ENCODE data around the gene DACH1. TPM values are rescaled to one million over a fixed set of nuclear protein-coding genes. Genes with fewer than 3 reads are reported as not detected.

DACH1 gene
- total RNA-seq, 8 experiments from 2014 or later, result 0.20 to 74.1 (median 38.8) TPM

DNA sequence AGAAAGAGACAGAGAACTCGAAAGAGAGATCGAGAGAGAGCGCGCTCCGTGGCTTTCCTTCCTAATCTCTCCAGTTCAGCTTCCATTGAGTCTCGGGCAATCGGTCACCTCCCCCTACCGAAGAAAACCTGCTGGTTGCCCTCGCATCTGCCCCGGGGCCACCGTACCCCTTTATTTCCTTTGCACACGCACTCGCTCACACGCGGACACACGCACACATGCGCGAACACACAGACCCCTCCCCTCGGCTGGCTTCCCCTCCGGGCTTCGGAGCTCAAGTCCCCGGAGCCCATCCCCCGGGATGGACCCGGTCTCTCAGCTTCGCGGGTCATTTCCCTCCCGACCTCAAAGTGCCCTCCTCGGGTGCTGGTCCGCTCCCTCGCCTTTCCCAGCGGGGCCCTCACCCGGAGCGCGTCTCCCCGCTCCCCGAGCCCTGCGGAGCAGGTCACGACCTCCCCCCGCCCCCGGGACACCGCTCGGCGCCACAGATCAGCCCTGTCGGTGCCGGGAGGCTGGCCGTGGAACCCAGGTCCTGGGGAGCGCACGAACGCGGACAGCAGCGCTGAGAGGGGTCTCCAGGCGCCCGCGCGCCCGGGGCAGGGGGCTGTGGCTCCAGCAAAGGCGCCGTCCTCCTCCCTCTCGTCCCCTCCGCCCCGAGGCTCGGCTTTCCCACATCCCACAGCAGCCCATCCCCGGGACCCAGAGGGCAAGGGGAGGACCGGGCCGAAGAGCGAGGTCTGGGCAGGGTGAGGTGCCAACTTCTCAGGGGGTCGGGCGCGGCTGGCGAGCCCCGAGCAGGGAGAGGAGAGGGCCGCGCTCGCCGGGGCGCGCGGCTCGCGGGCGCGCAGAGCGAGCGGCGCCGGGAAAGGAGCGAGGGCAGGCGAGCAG is 1.8 kb downstream of the DACH1 start:
- 0 to 5% (median 0%) methylated on average over 2 to 5 of the region's 88 CpGs; no CpG with 5 or more reads in 7 of the 10 experiments for WGBS, 10 experiments
- Histone ChIP-seq H3K4me1 (replicated peaks in 1 of 2) (peaks cover 7 to 26% of the 10 kb centered on the region in 2 donors), H3K27ac (peak overlapping the region; percentile 86 to 96), H3K4me3 (peak overlapping the region; percentile 86 to 100 (median 92))
- in situ Hi-C loops (cut with MboI; ENCODE audit: low pct_unique_long_range_greater_than_20kb in 2 of 9, low sequenced_read_pairs in 9 of 9, unreplicated experiment in 9 of 9), result loop anchor here in 2 of 9 experiments (25.0 kb wide), 2 partner anchors 253 to 553 kb away; no protein-coding TSS in a partner anchor
- peak in 6 of 8 experiments; percentile 15 to 53 (median 44) for ATAC-seq (replicated peaks in 6 of 8)

DNA sequence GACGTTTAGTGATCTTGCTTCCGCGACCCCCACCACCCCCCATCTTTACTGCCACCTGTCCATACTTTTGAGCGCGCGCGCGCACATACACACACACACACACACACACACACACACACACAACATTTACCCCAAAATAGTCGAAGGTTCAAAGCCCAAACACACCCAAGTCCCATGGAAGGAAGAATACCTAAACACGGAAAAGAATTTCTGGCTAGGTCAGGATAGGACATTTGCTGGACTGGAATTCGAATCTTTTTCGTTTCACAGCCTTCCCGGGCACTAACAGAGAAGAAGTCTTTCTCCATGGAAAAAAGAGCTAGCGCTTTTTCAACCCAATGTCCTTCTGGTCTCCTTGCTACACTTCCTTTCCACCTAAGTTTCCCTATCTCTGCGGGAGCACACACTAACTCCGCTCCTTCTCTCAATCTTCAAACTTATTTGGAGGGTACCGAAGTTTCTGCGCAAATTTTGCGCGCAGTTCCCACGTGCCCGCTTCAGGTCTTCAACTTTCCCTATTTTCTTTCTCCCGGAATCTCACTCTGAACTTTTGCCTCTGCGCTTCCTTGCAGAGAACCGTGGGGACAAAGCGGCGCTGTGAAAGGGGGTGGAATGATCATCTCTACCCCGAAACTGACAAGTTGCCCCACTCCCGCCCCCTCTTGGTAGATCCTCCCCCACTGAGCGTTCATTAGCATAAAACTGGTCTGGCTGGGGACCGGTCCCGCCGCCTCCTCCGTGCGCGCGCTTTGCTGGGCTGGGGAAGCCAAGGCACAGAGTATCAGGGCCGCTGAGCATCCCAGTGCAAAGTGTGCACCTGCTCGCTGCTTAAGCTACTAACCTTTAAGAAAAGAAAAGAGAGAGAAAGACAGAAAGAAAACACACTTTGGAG is 2.7 kb downstream of the DACH1 start:
- ATAC-seq (replicated peaks in 6 of 8), result peak in 6 of 8 experiments; percentile 37 to 59 (median 50)
- WGBS, 10 experiments, result 0 to 20% (median 1%) methylated on average over 3 to 15 of the region's 39 CpGs
- Histone ChIP-seq H3K4me3 (peak overlapping the region; percentile 86 to 100 (median 92)), H3K4me1 (replicated peaks in 1 of 2) (peaks cover 3 to 27% of the 10 kb centered on the region in 2 donors), H3K27ac (peak overlapping the region; percentile 86 to 96)
- in situ Hi-C loops (cut with MboI; ENCODE audit: low pct_unique_long_range_greater_than_20kb in 2 of 9, low sequenced_read_pairs in 9 of 9, unreplicated experiment in 9 of 9), result loop anchor here in 2 of 9 experiments (25.0 kb wide), 2 partner anchors 252 to 552 kb away; no protein-coding TSS in a partner anchor

DNA sequence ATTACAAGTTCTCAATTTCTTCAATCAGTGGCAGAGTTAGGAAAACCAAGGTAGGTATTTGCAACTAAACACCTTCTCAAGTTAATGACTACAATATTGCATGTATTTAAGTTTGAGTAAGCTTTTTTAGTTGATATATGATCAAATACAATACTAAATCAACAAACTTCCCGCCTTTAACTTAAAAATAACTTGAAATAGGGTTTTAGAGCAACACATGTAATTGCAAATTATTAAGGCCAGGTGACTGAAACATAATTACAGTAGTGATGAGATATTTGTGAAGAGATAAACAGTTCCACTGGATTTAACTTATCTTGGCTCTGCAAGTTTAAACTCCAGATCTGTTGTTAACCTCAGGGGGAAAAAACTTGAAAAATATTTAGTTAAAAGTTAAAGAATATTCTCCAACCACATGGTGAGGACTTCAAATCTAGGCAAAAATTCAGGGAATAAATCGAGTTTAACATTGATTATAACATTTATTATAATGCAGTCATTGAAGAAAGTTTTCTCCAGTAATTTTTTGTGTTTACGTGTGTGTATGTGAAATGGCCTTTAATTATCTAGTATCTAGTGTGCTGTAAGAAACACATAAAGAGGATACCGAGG is 3.6 kb downstream of the DACH1 start:
- ATAC-seq (replicated peaks in 6 of 8), result no peak
- peaks cover 2 to 25% of the 10 kb centered on the region in 2 donors for H3K4me1 ChIP-seq (replicated peaks in 1 of 2)
- H3K4me3 ChIP-seq, result peak overlapping the region; percentile 86 to 100 (median 92)
- WGBS, 10 experiments, result 4 to 45% (median 20%) methylated on average over 3 to 4 of the region's 4 CpGs; no CpG with 5 or more reads in 1 of the 10 experiments
- H3K27ac ChIP-seq, result no peak overlapping the region
- in situ Hi-C loops (cut with MboI; ENCODE audit: low pct_unique_long_range_greater_than_20kb in 2 of 9, low sequenced_read_pairs in 9 of 9, unreplicated experiment in 9 of 9), result loop anchor here in 2 of 9 experiments (25.0 kb wide), 2 partner anchors 251 to 551 kb away; no protein-coding TSS in a partner anchor

DNA sequence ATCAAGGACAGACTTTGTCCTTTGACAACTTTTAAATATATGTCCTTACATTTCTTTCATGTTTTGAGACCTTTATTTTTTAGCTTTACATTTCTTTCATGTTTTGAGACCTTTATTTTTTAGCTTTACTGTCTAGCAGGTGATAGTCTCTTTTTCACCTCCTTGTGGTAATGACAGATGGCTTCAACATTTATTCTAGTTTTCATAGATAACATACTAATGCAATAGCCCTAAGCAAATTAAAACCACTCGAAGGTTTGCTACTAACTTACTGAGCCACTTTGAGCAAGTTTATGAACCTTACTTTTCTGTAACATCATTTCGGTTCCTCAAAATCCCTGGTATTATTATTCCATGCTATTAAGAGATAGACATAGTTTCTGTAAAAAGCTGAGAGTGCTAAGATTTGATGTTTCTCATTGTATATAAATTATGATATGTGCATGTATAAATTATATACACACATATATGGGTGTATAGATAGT is 4.5 kb downstream of the DACH1 start:
- 17 to 78% (median 39%) methylated on average over 1 to 2 of the region's 2 CpGs; no CpG with 5 or more reads in 2 of the 10 experiments for WGBS, 10 experiments
- H3K4me3 ChIP-seq, result peak overlapping the region; percentile 11 to 100 (median 92)
- in situ Hi-C loops (cut with MboI; ENCODE audit: low pct_unique_long_range_greater_than_20kb in 2 of 9, low sequenced_read_pairs in 9 of 9, unreplicated experiment in 9 of 9), result loop anchor here in 2 of 9 experiments (25.0 kb wide), 2 partner anchors 250 to 550 kb away; no protein-coding TSS in a partner anchor

DNA sequence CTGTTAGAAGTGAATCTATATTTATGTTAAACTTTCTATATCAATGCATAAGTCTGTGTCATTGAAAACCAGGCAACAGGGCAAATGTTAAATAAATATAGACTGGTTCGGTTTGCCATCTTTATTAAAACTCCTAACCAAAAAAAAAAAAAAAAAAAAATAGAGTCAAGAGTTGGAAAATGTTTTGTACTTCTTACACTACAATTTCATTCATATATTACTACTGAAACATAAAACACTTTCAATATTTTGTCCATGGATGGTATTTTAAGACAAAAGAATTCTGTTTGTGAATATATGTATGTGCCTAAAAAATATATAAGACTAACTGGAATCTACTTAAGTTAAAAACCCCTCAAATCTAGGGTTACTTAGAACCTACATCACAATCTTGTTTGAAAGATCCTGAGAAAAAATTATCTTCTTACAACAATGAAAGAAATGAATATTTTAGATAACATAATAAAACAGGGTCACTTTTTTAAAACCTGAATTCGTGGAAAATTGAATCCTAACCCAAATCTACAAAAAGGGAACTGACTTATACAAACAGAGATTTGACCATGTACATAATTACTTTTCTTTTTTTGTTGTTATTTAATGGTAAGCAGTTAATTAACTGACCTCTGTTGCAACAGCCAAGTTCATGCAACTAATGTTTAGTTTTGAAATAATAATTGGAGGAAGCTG is 5.1 kb downstream of the DACH1 start:
- 0 to 79% (median 39%) methylated on average over 1 to 2 of the region's 2 CpGs; no CpG with 5 or more reads in 1 of the 10 experiments for WGBS, 10 experiments
- Histone ChIP-seq H3K4me1 (replicated peaks in 1 of 2) (peaks cover 2 to 37% of the 10 kb centered on the region in 2 donors), H3K27ac (no peak overlapping the region), H3K4me3 (peak overlapping the region; percentile 11 to 100 (median 92))
- in situ Hi-C loops (cut with MboI; ENCODE audit: low pct_unique_long_range_greater_than_20kb in 2 of 9, low sequenced_read_pairs in 9 of 9, unreplicated experiment in 9 of 9), result loop anchor here in 2 of 9 experiments (25.0 kb wide), 2 partner anchors 250 to 550 kb away; no protein-coding TSS in a partner anchor
- no peak for ATAC-seq (replicated peaks in 6 of 8)

More for the DNA sequence above, 4.5 kb downstream of the DACH1 start:
- no peak for ATAC-seq (replicated peaks in 6 of 8)
- Histone ChIP-seq H3K27ac (no peak overlapping the region), H3K4me1 (replicated peaks in 1 of 2) (peaks cover 2 to 31% of the 10 kb centered on the region in 2 donors)

DNA sequence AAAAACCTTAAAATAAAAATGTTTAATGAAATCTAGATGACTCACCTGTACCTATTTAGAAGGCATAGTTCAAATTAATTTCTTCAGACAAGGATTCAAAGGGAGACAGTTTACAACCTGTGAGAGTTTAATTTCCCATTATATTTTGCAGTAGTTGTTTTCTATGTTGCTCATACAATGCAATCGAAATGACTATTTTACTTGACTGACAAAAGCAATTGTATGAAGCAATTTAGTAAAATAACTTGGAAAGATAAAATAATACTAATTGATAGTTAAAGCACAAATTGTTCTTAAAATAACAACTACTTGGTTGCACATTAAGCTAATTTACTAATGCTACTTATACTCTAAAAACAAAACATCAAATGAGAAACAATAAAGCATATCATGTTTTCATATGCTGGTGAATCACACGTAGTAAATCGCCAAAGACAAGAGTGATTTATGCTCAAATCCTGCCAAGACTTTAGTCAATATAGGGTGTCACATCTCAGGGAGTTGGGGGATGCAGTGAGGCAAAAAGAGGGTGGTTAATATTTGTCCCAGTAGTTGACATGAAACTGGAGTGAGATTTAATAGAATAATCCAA is 6.4 kb downstream of the DACH1 start:
- H3K27ac ChIP-seq, result no peak overlapping the region
- 11 to 54% (median 28%) methylated on average over 2 to 3 of the region's 3 CpGs for WGBS, 10 experiments
- no peak for ATAC-seq (replicated peaks in 6 of 8)
- in situ Hi-C loops (cut with MboI; ENCODE audit: low pct_unique_long_range_greater_than_20kb in 2 of 9, low sequenced_read_pairs in 9 of 9, unreplicated experiment in 9 of 9), result loop anchor here in 2 of 9 experiments (25.0 kb wide), 2 partner anchors 248 to 548 kb away; no protein-coding TSS in a partner anchor
- peaks cover 8 to 50% of the 10 kb centered on the region in 2 donors for H3K4me1 ChIP-seq (replicated peaks in 1 of 2)
- peak overlapping the region in 3 of 5 donors; percentile 8 to 100 (median 98) for H3K4me3 ChIP-seq

DNA sequence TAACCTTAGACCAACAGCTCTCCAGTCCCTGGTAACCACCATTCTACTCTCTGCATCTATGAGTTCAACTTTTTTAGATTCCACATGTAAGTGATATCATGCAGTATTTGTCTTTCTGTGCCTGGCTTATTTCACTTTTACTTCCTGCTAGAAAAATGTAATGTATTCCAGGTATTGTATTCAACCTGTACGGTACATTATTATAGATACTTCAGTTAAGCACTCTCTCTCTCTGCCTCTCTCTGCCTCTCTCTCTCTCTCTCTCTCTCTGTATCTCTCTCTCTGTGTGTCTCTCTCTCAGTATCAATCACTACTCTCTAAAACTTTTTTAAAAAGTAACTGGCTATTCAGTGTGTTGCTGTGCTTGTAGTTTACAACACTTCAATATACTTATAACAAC is 8.4 kb downstream of the DACH1 start:
- peak overlapping the region in 2 of 5 donors; percentile 5 to 100 for H3K4me3 ChIP-seq
- H3K4me1 ChIP-seq (replicated peaks in 1 of 2), result peaks cover 17 to 67% of the 10 kb centered on the region in 2 donors
- peak in 1 of 8 experiments; percentile 15 for ATAC-seq (replicated peaks in 6 of 8)
- 0 to 100% (median 76%) methylated on average over 1 of the region's 1 CpG; no CpG with 5 or more reads in 2 of the 10 experiments for WGBS, 10 experiments
- H3K27ac ChIP-seq, result no peak overlapping the region
- in situ Hi-C loops (cut with MboI; ENCODE audit: low pct_unique_long_range_greater_than_20kb in 2 of 9, low sequenced_read_pairs in 9 of 9, unreplicated experiment in 9 of 9), result loop anchor here in 2 of 9 experiments (25.0 kb wide), 2 partner anchors 246 to 546 kb away; no protein-coding TSS in a partner anchor

DNA sequence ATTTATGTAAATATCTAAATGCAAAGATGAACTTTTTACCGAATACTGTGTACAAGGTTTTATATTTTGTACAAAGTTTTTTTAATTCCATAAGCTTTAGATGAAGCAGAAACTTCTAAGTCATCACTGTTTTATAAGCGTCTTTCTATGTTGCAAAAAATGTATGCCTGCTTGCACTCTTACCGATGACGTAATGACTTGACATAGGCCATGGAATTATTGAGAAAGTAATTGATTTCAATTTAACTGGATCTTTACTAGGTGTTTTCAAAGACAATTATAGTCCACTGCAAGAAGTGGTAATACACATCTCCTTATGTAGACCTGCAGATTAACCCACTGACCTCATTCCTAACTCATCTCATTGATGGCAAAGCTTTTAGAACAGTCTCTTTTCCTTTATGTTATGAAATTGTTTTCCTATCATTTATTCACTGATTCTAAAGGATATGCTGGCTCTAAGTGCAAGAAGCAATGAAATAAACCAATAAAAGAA is 10.4 kb downstream of the DACH1 start:
- in situ Hi-C loops (cut with MboI; ENCODE audit: low pct_unique_long_range_greater_than_20kb in 2 of 9, low sequenced_read_pairs in 9 of 9, unreplicated experiment in 9 of 9), result loop anchor here in 2 of 9 experiments (25.0 kb wide), 2 partner anchors 244 to 544 kb away; no protein-coding TSS in a partner anchor
- WGBS, 10 experiments, result 41 to 78% (median 64%) methylated on average over 2 to 4 of the region's 4 CpGs
- ATAC-seq (replicated peaks in 6 of 8), result peak in 5 of 8 experiments; percentile 40 to 77 (median 52)
- Histone ChIP-seq H3K27ac (no peak overlapping the region), H3K4me3 (no peak overlapping the region), H3K4me1 (replicated peaks in 1 of 2) (peaks cover 32 to 88% of the 10 kb centered on the region in 2 donors)

DNA sequence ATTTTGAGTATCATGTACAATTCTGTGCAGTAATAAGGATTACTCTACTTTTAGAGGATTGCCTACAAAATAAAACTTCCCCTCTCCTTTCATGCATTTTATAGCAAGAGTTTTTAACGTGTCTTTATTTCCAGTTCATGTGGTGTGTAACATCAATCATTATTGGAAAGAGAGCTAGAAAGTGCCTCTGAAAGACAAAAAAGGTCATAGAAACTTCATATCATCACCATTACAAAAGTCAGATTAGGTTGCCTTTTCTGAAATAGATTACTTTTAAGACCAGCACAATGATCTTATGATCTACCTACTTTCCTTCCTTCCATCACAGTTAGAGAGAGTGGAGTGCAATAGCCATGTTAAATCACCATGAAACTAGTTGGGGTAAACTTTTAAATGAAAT is 12.6 kb downstream of the DACH1 start:
- ATAC-seq (replicated peaks in 6 of 8), result no peak
- Histone ChIP-seq H3K4me1 (replicated peaks in 1 of 2) (peaks cover 35 to 88% of the 10 kb centered on the region in 2 donors), H3K4me3 (no peak overlapping the region), H3K27ac (no peak overlapping the region)
- WGBS, 10 experiments, result 0 to 67% (median 18%) methylated on average over 1 of the region's 1 CpG; no CpG with 5 or more reads in 2 of the 10 experiments
- in situ Hi-C loops (cut with MboI; ENCODE audit: low pct_unique_long_range_greater_than_20kb in 2 of 9, low sequenced_read_pairs in 9 of 9, unreplicated experiment in 9 of 9), result loop anchor here in 2 of 9 experiments (25.0 kb wide), 2 partner anchors 242 to 542 kb away; no protein-coding TSS in a partner anchor

DNA sequence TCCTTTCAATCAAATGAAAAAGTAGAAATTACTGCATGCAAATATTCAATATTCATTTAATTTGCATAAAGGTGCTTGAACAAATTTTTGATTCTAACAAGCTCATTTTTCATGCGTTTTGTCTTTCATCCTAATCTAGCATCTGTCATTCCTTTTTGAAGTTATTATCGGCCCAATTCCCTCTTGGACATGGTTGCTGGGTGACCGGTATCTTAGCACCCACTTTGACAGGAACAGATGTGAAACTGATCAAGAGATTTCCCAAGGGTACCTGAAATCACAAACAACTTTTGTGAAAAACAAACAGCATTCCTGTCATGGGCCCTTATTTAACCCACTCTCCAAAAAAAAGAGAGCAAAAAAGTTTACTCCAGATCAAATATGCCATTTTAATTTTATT is 13.3 kb downstream of the DACH1 start:
- 0 to 94% (median 24%) methylated on average over 1 to 3 of the region's 3 CpGs; no CpG with 5 or more reads in 1 of the 10 experiments for WGBS, 10 experiments
- ATAC-seq (replicated peaks in 6 of 8), result no peak
- in situ Hi-C loops (cut with MboI; ENCODE audit: low pct_unique_long_range_greater_than_20kb in 2 of 9, low sequenced_read_pairs in 9 of 9, unreplicated experiment in 9 of 9), result loop anchor here in 2 of 9 experiments (25.0 kb wide), 2 partner anchors 241 to 541 kb away; no protein-coding TSS in a partner anchor
- H3K4me1 ChIP-seq (replicated peaks in 1 of 2), result peaks cover 33 to 84% of the 10 kb centered on the region in 2 donors
- H3K4me3 ChIP-seq, result no peak overlapping the region
- no peak overlapping the region for H3K27ac ChIP-seq
